Activated CD8-positive, alpha-beta T cell treated with anti-CD3 and anti-CD28 coated beads, Interleukin-2, amount 10 ng/mL, durations not matched to agents 7 days and 5 days (primary cell): ENCODE results near the gene SHCBP1. TPM values are rescaled to one million over a fixed set of nuclear protein-coding genes. Genes with fewer than 3 reads are reported as not detected.
A peak's percentile ranks its signal among the peaks of the same experiment; 100 is the strongest.
"Not testable (repeated sequence)": the region's sequence is repeated elsewhere in the genome, so short reads cannot be mapped to it uniquely, and the experiment has no call there.

Source experiments
- ATAC-seq: fragments of 150-1000 bp; cut with Tn5 transposase; one replicate; pipeline ENCODE4 v1.10.0; 2021; ENCODE audit warnings: moderate library complexity
- CTCF ChIA-PET: fragments of 350-600 bp; sonication (Branson Sonifier 250); formaldehyde crosslinking; loops from one replicate; lab custom pipeline; 2021; ENCODE audit warnings: antibody characterized with exemption; lab: Charles Lee
- POLR2A ChIA-PET: fragments of 350-600 bp; sonication (Branson Sonifier 250); formaldehyde crosslinking; loops from one replicate; lab custom pipeline; 2021; ENCODE audit warnings: antibody characterized with exemption; lab: Charles Lee
- DNase-seq: peaks from one replicate; pipeline ENCODE4 v3.0.0-alpha.2; 2020
- H3K27ac Mint-ChIP-seq: one replicate; pipeline ENCODE4 v1.8.0; 2021; ENCODE audit warnings: mild to moderate bottlenecking, mixed read lengths
- H3K27me3 Mint-ChIP-seq: one replicate; pipeline ENCODE4 v1.8.0; 2021; ENCODE audit warnings: low read depth, mixed read lengths
- H3K36me3 Mint-ChIP-seq: one replicate; pipeline ENCODE4 v1.8.0; 2021; ENCODE audit warnings: low read depth, mixed read lengths
- H3K4me1 Mint-ChIP-seq: one replicate; pipeline ENCODE4 v1.8.0; 2021; ENCODE audit warnings: low read depth, mixed read lengths
- H3K4me3 Mint-ChIP-seq: one replicate; pipeline ENCODE4 v1.8.0; 2021; ENCODE audit warnings: mild to moderate bottlenecking, mixed read lengths
- H3K9me3 Mint-ChIP-seq: one replicate; pipeline ENCODE4 v1.8.0; 2022; ENCODE audit warnings: mixed read lengths; ENCODE audit not compliant: insufficient read depth
- total RNA-seq, 2 experiments: library from RNA; stranded (reverse); gene quantifications; one replicate each; pipeline ENCODE4 v1.2.3, GENCODE V29; 2021

Gene SHCBP1
- total RNA-seq, 2 experiments from 2014 or later, result 54.7 to 60.2 TPM

DNA sequence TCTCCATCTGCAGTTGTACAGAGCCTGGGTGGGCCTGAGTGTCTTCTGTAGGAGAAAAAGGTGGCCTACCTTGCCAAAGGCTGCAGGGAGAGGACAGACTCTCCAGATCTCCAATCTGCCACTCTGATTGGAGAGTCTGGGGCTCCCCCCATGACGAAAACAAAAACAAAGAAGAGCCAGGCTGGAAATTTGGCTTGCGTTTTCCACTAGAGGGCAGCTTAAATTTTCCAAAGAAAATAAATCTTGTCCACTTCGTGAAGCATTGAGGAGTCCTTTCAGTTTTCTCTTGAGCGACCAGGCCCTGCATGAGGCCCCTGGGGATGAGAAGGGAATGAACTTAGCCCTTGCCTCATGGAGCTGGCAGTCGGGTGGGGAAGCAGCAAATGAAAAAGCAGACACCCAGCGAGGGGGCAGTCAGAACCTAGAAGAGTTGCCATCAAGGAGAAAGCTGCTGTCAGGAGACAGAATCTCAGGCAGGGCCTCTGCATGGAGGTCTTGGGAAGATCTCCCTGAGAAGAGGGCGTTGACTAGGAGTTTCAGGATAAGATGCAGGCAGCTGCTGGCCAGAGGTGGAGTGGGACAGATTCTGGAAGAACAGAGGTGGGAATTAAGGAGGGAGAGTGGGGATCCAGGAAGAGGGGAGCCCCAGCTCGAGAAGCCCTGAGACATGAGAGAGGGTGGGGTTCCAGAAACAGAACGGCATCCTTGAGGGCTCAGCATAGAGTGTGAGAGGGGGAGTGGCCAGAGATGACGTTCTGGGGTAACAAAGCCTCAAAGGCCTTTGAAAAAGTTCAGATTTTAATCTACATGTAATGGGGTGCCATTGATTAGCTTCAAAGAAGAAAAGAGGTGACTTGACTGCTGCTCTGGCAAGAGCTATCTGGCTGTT is 8.4 kb upstream of the SHCBP1 start:
- Mint-ChIP-seq H3K4me3 (no peak overlapping the region), H3K27ac (no peak overlapping the region), H3K4me1 (no peaks in the 10 kb centered on the region), H3K9me3 (no peaks in the 10 kb centered on the region), H3K36me3 (no peaks in the 10 kb centered on the region), H3K27me3 (no peaks in the 10 kb centered on the region)
- ATAC-seq, result no peak
- ChIA-PET POLR2A (no interaction called here), CTCF (no interaction called here)
- no peak for DNase-seq

DNA sequence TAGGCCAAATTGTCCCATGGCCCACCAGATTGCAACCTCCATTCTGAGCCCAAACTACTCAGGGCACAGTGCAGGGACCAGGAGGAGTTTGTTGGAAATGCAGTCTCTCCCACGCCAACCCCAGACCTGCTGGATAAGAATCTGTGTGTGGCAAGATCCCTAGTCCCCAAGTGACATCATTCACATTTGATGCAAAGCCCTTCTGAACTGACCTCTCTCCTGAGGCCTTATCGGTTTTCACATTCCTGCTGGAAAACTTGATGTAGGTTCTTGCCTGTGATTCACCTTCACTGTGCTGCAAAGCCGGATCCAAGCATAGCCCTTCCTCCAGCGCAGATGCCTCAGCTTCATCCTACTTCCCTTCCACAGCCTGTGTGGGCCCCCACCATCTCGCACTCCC is 6.6 kb upstream of the SHCBP1 start:
- Mint-ChIP-seq H3K36me3 (no peaks in the 10 kb centered on the region), H3K4me3 (no peak overlapping the region), H3K4me1 (no peaks in the 10 kb centered on the region), H3K27ac (no peak overlapping the region), H3K27me3 (no peaks in the 10 kb centered on the region), H3K9me3 (no peaks in the 10 kb centered on the region)
- ATAC-seq (no peak), DNase-seq (no peak)
- POLR2A ChIA-PET, result no interaction called here
- CTCF ChIA-PET, result no interaction called here

DNA sequence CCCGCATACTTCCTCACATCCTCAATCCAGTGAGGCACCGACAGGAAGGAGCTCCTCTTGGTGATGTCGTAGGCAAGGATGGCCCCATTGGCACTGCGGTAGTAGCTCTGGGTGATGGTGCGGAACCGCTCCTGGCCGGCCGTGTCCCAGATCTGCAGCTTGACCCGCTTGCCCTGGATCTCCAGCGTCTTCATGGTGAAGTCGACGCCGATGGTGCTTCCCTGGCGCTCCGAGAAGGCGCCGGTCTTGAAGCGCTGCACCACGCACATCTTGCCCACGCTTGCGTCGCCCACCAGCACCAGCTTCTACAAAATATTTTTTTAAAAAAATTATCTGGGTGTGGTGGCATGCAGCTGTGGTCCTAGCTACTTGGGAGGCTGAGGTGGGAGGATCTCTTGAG is 5.5 kb upstream of the SHCBP1 start:
- CTCF ChIA-PET, H3K4me1 Mint-ChIP-seq, POLR2A ChIA-PET, DNase-seq, H3K27ac Mint-ChIP-seq, ATAC-seq, H3K4me3 Mint-ChIP-seq, H3K9me3 Mint-ChIP-seq, H3K27me3 Mint-ChIP-seq, H3K36me3 Mint-ChIP-seq: not testable (repeated sequence)

DNA sequence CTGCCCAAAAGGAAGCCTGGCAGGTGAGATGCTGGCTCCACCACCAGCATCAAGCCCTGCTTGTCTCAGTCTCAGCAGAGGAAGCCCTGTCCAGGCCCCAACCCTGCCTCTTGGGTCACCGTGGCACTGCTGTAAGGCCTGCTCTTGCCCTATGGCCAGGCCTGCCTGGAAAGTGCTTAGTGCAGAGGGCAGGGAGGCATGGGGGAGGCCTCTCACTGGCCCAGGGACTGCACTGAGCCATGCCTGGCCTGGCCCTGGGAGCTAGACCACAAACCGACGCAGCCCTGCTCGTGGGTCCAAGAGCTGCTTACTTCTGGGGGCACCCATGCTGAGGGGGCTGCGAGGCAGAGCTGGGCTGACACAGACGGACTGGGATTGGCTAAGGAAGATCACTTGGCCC is 3.7 kb upstream of the SHCBP1 start:
- POLR2A ChIA-PET, H3K36me3 Mint-ChIP-seq, ATAC-seq, H3K27me3 Mint-ChIP-seq, CTCF ChIA-PET, DNase-seq, H3K27ac Mint-ChIP-seq, H3K9me3 Mint-ChIP-seq, H3K4me3 Mint-ChIP-seq: not testable (repeated sequence)
- peaks cover 14% of the 10 kb centered on the region for H3K4me1 Mint-ChIP-seq

DNA sequence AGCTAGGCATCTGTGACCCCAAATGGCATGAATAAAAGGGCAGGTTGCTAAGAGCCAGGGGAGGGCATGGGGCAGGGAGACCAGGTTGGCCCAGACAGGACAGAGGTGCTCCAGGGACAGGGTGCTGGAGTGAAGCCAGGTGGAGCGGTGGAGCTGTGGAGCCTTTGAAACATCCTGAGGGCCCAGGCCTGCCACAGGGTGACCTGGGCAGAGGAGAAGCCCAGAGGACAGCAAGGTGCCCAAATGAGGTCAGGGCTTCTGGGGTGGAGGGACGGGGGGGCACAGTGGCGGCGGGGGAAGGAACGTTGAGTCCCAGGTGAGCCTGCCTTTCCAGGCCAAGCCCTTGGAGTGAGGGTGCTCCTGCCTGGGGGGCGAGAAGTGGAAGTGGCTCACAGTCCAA is 2.5 kb upstream of the SHCBP1 start:
- H3K27me3 Mint-ChIP-seq, CTCF ChIA-PET, H3K27ac Mint-ChIP-seq, DNase-seq, ATAC-seq, POLR2A ChIA-PET, H3K9me3 Mint-ChIP-seq, H3K4me3 Mint-ChIP-seq: not testable (repeated sequence)
- Mint-ChIP-seq H3K36me3 (peaks cover 12% of the 10 kb centered on the region), H3K4me1 (peaks cover 20% of the 10 kb centered on the region)

DNA sequence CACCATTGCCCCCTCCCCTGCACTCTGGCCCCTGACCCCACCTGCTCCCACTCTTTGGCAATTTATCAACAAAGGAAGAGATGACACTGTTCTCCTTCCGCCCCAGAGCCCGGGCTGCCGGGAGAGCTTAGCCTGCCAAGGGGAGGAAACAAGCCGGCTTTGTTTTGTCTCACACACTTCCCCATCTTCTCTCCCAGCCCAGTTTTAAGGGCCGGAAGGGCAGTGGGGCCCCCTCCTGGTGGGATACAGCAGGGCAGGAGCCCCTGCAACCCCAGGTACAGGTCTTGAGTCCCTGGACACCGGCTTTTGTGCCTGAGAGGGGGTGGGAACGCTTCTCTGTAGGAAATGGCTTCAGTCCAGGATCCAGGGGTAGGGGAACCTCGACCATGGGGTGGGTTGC is 2.1 kb upstream of the SHCBP1 start:
- CTCF ChIA-PET, POLR2A ChIA-PET, H3K27ac Mint-ChIP-seq, ATAC-seq, H3K27me3 Mint-ChIP-seq, H3K9me3 Mint-ChIP-seq, H3K4me3 Mint-ChIP-seq, DNase-seq: not testable (repeated sequence)
- H3K36me3 Mint-ChIP-seq, result peaks cover 17% of the 10 kb centered on the region
- peaks cover 24% of the 10 kb centered on the region for H3K4me1 Mint-ChIP-seq

DNA sequence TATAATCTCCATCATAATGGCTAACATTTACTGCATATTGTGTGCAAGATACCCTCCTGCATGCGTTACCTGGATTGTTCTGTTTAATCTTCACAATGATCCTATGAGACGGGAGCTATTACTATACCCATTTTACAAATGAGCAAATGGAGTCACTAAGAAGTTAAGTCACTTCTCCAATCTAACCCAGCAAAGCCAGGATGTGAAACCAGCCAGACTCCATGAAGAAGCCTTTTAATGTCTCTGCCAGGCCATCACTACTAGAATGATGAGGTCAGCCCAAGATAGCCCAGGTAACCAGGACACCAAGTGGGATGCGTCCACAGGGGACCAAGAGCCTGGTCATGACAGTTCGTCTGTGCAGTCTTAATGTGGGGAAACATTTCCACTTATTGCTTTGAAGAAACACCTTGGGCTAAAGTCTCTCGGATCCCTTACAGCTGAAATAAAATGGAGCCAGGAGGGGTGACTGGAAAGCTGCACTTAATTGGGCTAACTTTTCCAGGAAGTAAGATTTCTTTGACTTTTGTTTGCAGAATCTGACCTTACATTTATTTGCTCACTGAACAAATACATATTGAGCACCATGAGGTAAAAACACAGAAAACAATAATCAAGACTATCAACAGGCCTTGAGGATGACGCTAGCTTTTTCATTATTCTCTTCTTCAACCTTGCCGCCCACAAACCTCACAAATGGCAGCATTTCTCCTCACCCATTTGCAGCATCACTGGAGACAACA is 926 bp upstream of the SHCBP1 start:
- DNase-seq, result no peak
- peaks cover 23% of the 10 kb centered on the region for H3K36me3 Mint-ChIP-seq
- no peak for ATAC-seq
- peak overlapping the region; percentile 95 for H3K4me3 Mint-ChIP-seq
- H3K27ac Mint-ChIP-seq, result peak overlapping the region; percentile 98
- POLR2A ChIA-PET, result interaction anchor here (0.7 to 1.5 kb wide), 3 partner anchors 16 to 46 kb away, joined by 3 to 5 read pairs (median 4); no protein-coding TSS in a partner anchor
- CTCF ChIA-PET, result interaction anchor here (1.7 kb wide), 1 partner anchor 69 kb away, joined by 5 read pairs; no protein-coding TSS in a partner anchor
- H3K27me3 Mint-ChIP-seq, result no peaks in the 10 kb centered on the region
- H3K9me3 Mint-ChIP-seq, result no peaks in the 10 kb centered on the region
- H3K4me1 Mint-ChIP-seq, result peaks cover 25% of the 10 kb centered on the region

DNA sequence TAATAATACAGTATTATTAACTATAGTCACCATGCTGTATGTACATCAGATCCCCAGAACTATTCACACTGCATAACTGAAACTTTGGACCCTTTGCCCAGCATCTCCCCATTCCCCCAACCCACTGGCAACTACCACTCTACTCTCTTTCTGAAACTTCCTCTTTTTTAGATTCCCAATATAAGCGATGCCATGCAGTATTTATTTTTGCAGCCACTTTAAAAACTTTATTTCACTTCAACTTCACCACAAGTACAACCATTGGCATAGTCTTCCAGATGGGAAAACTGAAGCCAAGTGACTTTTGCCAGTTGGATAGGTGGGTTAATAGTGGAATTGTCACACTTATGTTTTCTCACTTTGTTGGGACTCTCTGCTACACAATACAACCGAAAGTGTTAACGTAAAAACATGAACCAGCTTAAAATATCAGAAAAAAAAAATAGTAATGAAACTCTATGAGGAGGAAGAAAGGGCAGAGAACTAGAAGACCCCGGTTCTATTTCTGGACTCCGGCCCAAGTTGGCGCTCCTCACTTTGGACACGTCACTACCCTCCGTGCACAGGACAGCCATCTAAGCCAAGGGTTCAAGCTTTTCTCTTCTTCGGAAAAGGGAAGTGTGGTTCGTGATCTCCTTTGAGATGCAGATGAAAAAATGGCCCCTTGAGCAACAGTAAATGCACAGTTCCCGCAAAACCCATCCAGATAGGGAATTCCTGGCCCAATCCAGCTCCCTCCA is 743 bp downstream of the SHCBP1 start:
- no peaks in the 10 kb centered on the region for H3K9me3 Mint-ChIP-seq

DNA sequence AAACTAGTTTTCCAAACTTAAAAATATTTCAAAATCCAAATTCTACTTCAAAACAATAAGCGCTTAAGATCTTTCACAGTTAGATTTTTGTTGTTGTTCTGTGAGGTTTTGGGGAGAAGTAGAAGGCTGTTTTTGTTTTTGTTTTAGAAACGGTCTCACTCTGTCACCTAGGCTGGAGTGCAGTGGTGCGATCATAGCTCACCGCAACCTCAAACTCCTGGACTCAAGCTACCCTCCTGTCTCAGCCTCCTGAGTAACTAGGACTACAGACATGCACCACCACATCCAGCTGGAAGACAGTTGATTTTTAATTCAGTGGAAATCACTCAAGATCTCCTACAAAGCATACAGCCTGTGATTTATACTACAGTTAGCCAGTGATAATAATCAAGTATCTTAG is 2.7 kb downstream of the SHCBP1 start:
- H3K4me3 Mint-ChIP-seq, result no peak overlapping the region
- peaks cover 25% of the 10 kb centered on the region for H3K4me1 Mint-ChIP-seq
- no peaks in the 10 kb centered on the region for H3K27me3 Mint-ChIP-seq
- no peaks in the 10 kb centered on the region for H3K9me3 Mint-ChIP-seq
- ChIA-PET CTCF (interaction anchor here (1.2 kb wide), 2 partner anchors 55 to 290 kb away, joined by 3 to 6 read pairs; no protein-coding TSS in a partner anchor), POLR2A (interaction anchor here (0.8 kb wide), 1 partner anchor 9 kb away, joined by 3 read pairs; no protein-coding TSS in a partner anchor)
- DNase-seq (no peak), ATAC-seq (no peak)
- H3K36me3 Mint-ChIP-seq, result peaks cover 47% of the 10 kb centered on the region
- no peak overlapping the region for H3K27ac Mint-ChIP-seq

More for the DNA sequence above, 743 bp downstream of the SHCBP1 start:
- H3K4me1 Mint-ChIP-seq, result peaks cover 25% of the 10 kb centered on the region
- ChIA-PET POLR2A (interaction anchor here (0.6 to 1.5 kb wide), 6 partner anchors 48 to 354 kb away, joined by 3 to 5 read pairs (median 3); no protein-coding TSS in a partner anchor), CTCF (interaction anchor here (1.2 to 1.7 kb wide), 2 partner anchors 40 to 71 kb away, joined by 3 to 5 read pairs; no protein-coding TSS in a partner anchor)
- DNase-seq (peak; percentile 26), ATAC-seq (peak; percentile 13)
- peaks cover 38% of the 10 kb centered on the region for H3K36me3 Mint-ChIP-seq
- H3K27ac Mint-ChIP-seq, result peak overlapping the region; percentile 98
- H3K27me3 Mint-ChIP-seq, result no peaks in the 10 kb centered on the region
- H3K4me3 Mint-ChIP-seq, result peak overlapping the region; percentile 95

DNA sequence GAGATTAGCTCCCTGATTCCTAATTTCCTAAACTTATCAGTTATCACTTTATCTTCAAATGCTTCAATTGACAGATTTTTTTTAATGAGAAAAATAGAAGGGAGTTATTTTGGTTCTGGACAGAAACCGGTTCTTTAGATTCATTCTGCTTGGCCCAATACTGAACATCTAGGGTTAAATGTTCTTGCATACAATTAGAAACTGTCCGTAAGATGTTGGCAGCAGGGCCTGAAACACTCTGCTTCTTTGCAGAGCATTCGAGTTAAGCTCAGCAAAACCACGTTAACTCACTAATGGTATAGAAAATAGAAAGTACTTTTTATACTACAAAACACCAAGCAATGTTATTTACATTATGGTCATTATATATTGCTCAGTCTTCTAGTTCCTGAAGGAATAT is 7.2 kb downstream of the SHCBP1 start:
- Mint-ChIP-seq H3K27ac (no peak overlapping the region), H3K4me1 (peaks cover 8% of the 10 kb centered on the region), H3K9me3 (no peaks in the 10 kb centered on the region), H3K36me3 (peaks cover 48% of the 10 kb centered on the region), H3K4me3 (no peak overlapping the region), H3K27me3 (no peaks in the 10 kb centered on the region)
- ATAC-seq (no peak), DNase-seq (no peak)
- CTCF ChIA-PET, result interaction anchor here (1.6 kb wide), 1 partner anchor 12 kb away, joined by 3 read pairs; no protein-coding TSS in a partner anchor
- POLR2A ChIA-PET, result no interaction called here

DNA sequence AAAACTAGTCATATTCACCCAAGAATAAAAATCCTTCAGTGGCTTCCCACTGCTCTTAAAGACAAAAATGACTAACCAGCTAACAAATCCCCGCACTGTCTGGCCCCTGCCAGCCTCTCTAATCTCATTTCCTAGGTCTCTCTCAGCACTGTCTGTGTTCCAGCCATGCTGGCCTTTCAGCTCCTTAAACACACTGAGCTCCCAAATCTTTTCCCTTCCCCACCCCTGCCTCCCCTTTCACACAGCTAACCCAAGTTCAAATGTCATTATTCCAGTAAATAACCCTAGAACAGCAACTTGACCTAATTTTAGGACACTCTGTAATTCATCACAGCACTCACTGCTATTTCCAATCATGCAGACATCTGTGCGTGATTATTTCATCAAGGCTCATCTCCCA is 7.8 kb downstream of the SHCBP1 start:
- Mint-ChIP-seq H3K9me3 (no peaks in the 10 kb centered on the region), H3K36me3 (peaks cover 42% of the 10 kb centered on the region), H3K4me3 (no peak overlapping the region), H3K27me3 (no peaks in the 10 kb centered on the region), H3K4me1 (peaks cover 2% of the 10 kb centered on the region), H3K27ac (no peak overlapping the region)
- no peak for ATAC-seq
- DNase-seq, result no peak
- POLR2A ChIA-PET, result no interaction called here
- CTCF ChIA-PET, result interaction anchor here (1.6 kb wide), 1 partner anchor 11 kb away, joined by 3 read pairs; no protein-coding TSS in a partner anchor
